SK-N-SH treated with all-trans-retinoic acid at 6 μM for 48 hours (cell line): Measurements from ENCODE around the gene PLET1.

ENCODE experiments used
- ATAC-seq: fragments of 200-7000 bp; cut with Tn5 transposase; 3 replicates; pipeline ENCODE4 v1.9.1; 2020; ENCODE audit warnings: mild to moderate bottlenecking, moderate library complexity
- ARNTL ChIP-seq: fragments of 450-650 bp; formaldehyde crosslinking; IDR thresholded peaks from 2 replicates; pipeline ENCODE4 v1.5.0; 2020; ENCODE audit warnings: low read depth, mild to moderate bottlenecking, moderate library complexity, borderline replicate concordance
- CSDC2 ChIP-seq: fragments of 250-450 bp; sonication (Bioruptor Pico); IDR thresholded peaks from 2 replicates; pipeline ENCODE4 v1.5.0; 2020; ENCODE audit warnings: mild to moderate bottlenecking, moderate library complexity
- GLIS3 ChIP-seq: fragments of 250-450 bp; sonication (Bioruptor Pico); IDR thresholded peaks from 2 replicates; pipeline ENCODE4 v1.5.0; 2020; ENCODE audit warnings: mild to moderate bottlenecking, moderate library complexity
- ISL1 ChIP-seq: fragments of 250-450 bp; sonication (Bioruptor Pico); IDR thresholded peaks from 2 replicates; pipeline ENCODE4 v2.1.2; 2022; ENCODE audit warnings: mild to moderate bottlenecking, moderate library complexity
- OSR1 ChIP-seq: fragments of 250-450 bp; sonication (Bioruptor Pico); IDR thresholded peaks from 2 replicates; pipeline ENCODE4 v1.8.0; 2022; ENCODE audit warnings: moderate library complexity, mild to moderate bottlenecking, inconsistent platforms
- PPARA ChIP-seq: fragments of 250-450 bp; sonication (Bioruptor Pico); IDR thresholded peaks from 2 replicates; pipeline ENCODE4 v1.5.0; 2020; ENCODE audit warnings: mild to moderate bottlenecking, borderline replicate concordance
- RARB ChIP-seq: fragments of 250-450 bp; sonication (Bioruptor Pico); IDR thresholded peaks from 2 replicates; pipeline ENCODE4 v1.8.0; 2021; ENCODE audit warnings: mild to moderate bottlenecking, moderate library complexity
- SNAI2 ChIP-seq: fragments of 250-450 bp; sonication (Bioruptor Pico); IDR thresholded peaks from 2 replicates; pipeline ENCODE4 v1.5.0; 2020; ENCODE audit warnings: mild to moderate bottlenecking, moderate library complexity
- TOX ChIP-seq: fragments of 250-450 bp; sonication (Bioruptor Pico); IDR thresholded peaks from 2 replicates; pipeline ENCODE4 v1.8.0; 2021; ENCODE audit warnings: mild to moderate bottlenecking, moderate library complexity, borderline replicate concordance
- TSHZ2 ChIP-seq: fragments of 250-450 bp; sonication (Bioruptor Pico); IDR thresholded peaks from 2 replicates; pipeline ENCODE4 v1.5.0; 2020; ENCODE audit warnings: mild to moderate bottlenecking, moderate library complexity
- ZC3H10 ChIP-seq: fragments of 250-450 bp; sonication (Bioruptor Pico); IDR thresholded peaks from 2 replicates; pipeline ENCODE4 v1.5.1; 2021; ENCODE audit warnings: mild to moderate bottlenecking, moderate library complexity
- ZNF70 ChIP-seq: fragments of 450-650 bp; formaldehyde crosslinking; IDR thresholded peaks from 2 replicates; pipeline ENCODE4 v1.5.0; 2020; ENCODE audit warnings: mild to moderate bottlenecking, moderate library complexity
- ZNF8 ChIP-seq: fragments of 450-650 bp; formaldehyde crosslinking; IDR thresholded peaks from 2 replicates; pipeline ENCODE4 v1.5.0; 2020; ENCODE audit warnings: mild to moderate bottlenecking, moderate library complexity
- TF ChIP-seq, protein P1 (sequence below): fragments of 250-450 bp; sonication (Bioruptor Pico); IDR thresholded peaks from 2 replicates; pipeline ENCODE4 v1.5.1; 2020; ENCODE audit warnings: low read depth, mild to moderate bottlenecking, moderate library complexity
- TF ChIP-seq, protein P2 (sequence below): fragments of 250-450 bp; sonication (Bioruptor Pico); IDR thresholded peaks from 2 replicates; pipeline ENCODE4 v1.8.0; 2021; ENCODE audit warnings: low read depth, mild to moderate bottlenecking, moderate library complexity, borderline replicate concordance
- TF ChIP-seq, protein P3 (sequence below): fragments of 250-450 bp; sonication (Bioruptor Pico); IDR thresholded peaks from 2 replicates; pipeline ENCODE4 v1.8.0; 2020; ENCODE audit warnings: mild to moderate bottlenecking, moderate library complexity, borderline replicate concordance
- TF ChIP-seq, protein P4 (sequence below): fragments of 250-450 bp; sonication (Bioruptor Pico); IDR thresholded peaks from 2 replicates; pipeline ENCODE4 v1.5.1; 2021; ENCODE audit warnings: mild to moderate bottlenecking, moderate library complexity

Gene PLET1

DNA sequence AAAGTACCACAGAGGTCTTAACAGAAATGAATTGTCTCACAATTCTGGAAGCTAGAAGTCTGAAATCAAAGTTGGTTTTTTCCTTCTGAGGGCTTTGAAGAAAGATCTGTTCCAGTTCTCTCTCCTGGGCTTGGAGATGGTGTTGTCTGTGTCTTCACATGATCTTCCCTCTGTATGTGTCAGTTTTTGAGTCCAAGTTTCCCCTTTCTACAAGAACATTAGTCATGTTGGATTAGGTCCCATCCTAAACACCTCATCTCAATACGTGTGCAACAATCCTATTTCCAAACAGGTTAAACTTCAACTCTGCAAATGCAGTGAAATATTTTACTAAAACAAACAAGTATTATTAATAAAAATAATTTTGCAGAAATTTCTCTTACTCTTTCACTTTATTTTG, 37.5 kb downstream of the PLET1 start:
- no peak for ATAC-seq
- TF ChIP-seq, protein P1, sequence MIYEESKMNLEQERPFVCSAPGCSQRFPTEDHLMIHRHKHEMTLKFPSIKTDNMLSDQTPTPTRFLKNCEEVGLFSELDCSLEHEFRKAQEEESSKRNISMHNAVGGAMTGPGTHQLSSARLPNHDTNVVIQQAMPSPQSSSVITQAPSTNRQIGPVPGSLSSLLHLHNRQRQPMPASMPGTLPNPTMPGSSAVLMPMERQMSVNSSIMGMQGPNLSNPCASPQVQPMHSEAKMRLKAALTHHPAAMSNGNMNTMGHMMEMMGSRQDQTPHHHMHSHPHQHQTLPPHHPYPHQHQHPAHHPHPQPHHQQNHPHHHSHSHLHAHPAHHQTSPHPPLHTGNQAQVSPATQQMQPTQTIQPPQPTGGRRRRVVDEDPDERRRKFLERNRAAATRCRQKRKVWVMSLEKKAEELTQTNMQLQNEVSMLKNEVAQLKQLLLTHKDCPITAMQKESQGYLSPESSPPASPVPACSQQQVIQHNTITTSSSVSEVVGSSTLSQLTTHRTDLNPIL = no peak
- TF ChIP-seq PPARA (CRISPR knock-in tag) (no peak), TOX (CRISPR knock-in tag) (no peak), RARB (CRISPR knock-in tag) (no peak)
- TF ChIP-seq, protein P2, sequence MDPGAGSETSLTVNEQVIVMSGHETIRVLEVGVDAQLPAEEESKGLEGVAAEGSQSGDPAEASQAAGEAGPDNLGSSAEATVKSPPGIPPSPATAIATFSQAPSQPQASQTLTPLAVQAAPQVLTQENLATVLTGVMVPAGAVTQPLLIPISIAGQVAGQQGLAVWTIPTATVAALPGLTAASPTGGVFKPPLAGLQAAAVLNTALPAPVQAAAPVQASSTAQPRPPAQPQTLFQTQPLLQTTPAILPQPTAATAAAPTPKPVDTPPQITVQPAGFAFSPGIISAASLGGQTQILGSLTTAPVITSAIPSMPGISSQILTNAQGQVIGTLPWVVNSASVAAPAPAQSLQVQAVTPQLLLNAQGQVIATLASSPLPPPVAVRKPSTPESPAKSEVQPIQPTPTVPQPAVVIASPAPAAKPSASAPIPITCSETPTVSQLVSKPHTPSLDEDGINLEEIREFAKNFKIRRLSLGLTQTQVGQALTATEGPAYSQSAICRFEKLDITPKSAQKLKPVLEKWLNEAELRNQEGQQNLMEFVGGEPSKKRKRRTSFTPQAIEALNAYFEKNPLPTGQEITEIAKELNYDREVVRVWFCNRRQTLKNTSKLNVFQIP (CRISPR knock-in tag) = no peak
- TF ChIP-seq, all 23 proteins: peak for 0

DNA sequence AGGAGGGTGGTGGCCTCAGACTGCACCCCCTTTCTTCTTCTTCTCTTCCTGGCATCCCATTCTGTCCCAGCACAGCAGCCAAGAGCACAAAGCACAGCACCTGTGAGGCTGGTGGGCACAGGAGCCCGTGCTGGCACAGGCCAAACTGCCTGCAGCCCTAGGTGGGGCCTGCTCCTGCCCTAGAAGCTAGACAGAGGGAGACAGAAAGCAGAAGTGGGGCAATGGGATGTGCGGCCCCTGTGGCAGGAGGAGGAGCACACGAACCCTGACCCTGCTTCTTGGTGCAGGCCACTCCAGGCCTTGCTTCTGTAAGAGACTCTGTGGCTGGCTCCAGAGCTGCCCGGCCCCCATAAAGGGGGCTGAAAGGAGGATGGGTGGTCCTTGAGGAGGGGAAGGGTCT, 38.4 kb downstream of the PLET1 start:
- no peak for ATAC-seq
- TF ChIP-seq ARNTL = no peak
- TF ChIP-seq SNAI2 (CRISPR knock-in tag) = no peak
- TF ChIP-seq, protein P3, sequence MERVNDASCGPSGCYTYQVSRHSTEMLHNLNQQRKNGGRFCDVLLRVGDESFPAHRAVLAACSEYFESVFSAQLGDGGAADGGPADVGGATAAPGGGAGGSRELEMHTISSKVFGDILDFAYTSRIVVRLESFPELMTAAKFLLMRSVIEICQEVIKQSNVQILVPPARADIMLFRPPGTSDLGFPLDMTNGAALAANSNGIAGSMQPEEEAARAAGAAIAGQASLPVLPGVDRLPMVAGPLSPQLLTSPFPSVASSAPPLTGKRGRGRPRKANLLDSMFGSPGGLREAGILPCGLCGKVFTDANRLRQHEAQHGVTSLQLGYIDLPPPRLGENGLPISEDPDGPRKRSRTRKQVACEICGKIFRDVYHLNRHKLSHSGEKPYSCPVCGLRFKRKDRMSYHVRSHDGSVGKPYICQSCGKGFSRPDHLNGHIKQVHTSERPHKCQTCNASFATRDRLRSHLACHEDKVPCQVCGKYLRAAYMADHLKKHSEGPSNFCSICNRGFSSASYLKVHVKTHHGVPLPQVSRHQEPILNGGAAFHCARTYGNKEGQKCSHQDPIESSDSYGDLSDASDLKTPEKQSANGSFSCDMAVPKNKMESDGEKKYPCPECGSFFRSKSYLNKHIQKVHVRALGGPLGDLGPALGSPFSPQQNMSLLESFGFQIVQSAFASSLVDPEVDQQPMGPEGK (CRISPR knock-in tag) = no peak
- no peak for TF ChIP-seq OSR1 (CRISPR knock-in tag)
- no peak for TF ChIP-seq CSDC2 (CRISPR knock-in tag)
- no peak for TF ChIP-seq GLIS3 (CRISPR knock-in tag)
- TF ChIP-seq ZC3H10 (CRISPR knock-in tag) = no peak
- TF ChIP-seq, protein P2 (CRISPR knock-in tag) = no peak
- TF ChIP-seq, protein P1 = no peak
- TF ChIP-seq PPARA (CRISPR knock-in tag) = no peak
- TF ChIP-seq ISL1 (CRISPR knock-in tag) = no peak
- TF ChIP-seq, protein P4, sequence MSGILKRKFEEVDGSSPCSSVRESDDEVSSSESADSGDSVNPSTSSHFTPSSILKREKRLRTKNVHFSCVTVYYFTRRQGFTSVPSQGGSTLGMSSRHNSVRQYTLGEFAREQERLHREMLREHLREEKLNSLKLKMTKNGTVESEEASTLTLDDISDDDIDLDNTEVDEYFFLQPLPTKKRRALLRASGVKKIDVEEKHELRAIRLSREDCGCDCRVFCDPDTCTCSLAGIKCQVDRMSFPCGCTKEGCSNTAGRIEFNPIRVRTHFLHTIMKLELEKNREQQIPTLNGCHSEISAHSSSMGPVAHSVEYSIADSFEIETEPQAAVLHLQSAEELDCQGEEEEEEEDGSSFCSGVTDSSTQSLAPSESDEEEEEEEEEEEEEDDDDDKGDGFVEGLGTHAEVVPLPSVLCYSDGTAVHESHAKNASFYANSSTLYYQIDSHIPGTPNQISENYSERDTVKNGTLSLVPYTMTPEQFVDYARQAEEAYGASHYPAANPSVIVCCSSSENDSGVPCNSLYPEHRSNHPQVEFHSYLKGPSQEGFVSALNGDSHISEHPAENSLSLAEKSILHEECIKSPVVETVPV (CRISPR knock-in tag) = no peak
- no peak for TF ChIP-seq TSHZ2
- TF ChIP-seq RARB (CRISPR knock-in tag) = no peak
- TF ChIP-seq ZNF8 (CRISPR knock-in tag) = no peak
- no peak for TF ChIP-seq ZNF70 (CRISPR knock-in tag)
